HG03575 (cell line): ENCODE measurements around the gene CCR6.
"Not testable (repeated sequence)": the region's sequence is repeated elsewhere in the genome, so short reads cannot be mapped to it uniquely, and the experiment has no call there.

Source experiments
- ATAC-seq: cut with Tn5 transposase; IDR thresholded peaks from one replicate; pipeline ENCODE4 v1.9.1; 2021; ENCODE audit not compliant: unreplicated experiment, insufficient number of reproducible peaks, low FRiP score; ENCODE audit errors: extremely low read depth

CCR6 gene

GRCh38 chr6:167122827-167123657 lies at the start of gene CCR6:
TSS of gene CCR6 (plus strand) at chr6:167123096. CDS start at chr6:167136135, 13,039 bp downstream.
- no peak for ATAC-seq

GRCh38 chr6:167073679-167074274 lies 49.1 kb upstream of the CCR6 start:
- no peak for ATAC-seq

- ATAC-seq: no peak
Measured at GRCh38 chr6:167077241-167077932, 45.5 kb upstream of the CCR6 start.

GRCh38 chr6:167078745-167079144 lies 44.2 kb upstream of the CCR6 start:
- no peak for ATAC-seq

- ATAC-seq: peak; percentile 96
Measured at GRCh38 chr6:167079853-167080297, 43.0 kb upstream of the CCR6 start.

- no peak for ATAC-seq
Measured at GRCh38 chr6:167087857-167088354, 35.0 kb upstream of the CCR6 start.

GRCh38 chr6:167088741-167089140 lies 34.2 kb upstream of the CCR6 start:
- not testable (repeated sequence) for ATAC-seq

- no peak for ATAC-seq
Measured at GRCh38 chr6:167089243-167090142, 33.4 kb upstream of the CCR6 start.

- no peak for ATAC-seq
Measured at GRCh38 chr6:167090171-167090570, 32.7 kb upstream of the CCR6 start.

- ATAC-seq: no peak
Measured at GRCh38 chr6:167091026-167091804, 31.7 kb upstream of the CCR6 start.

GRCh38 chr6:167091805-167092107 lies 31.1 kb upstream of the CCR6 start:
- no peak for ATAC-seq

GRCh38 chr6:167092672-167093339 lies 30.1 kb upstream of the CCR6 start:
- ATAC-seq: no peak

- no peak for ATAC-seq
Measured at GRCh38 chr6:167093406-167093921, 29.4 kb upstream of the CCR6 start.

- ATAC-seq: no peak
Measured at GRCh38 chr6:167093922-167094432, 28.9 kb upstream of the CCR6 start.

- no peak for ATAC-seq
Measured at GRCh38 chr6:167094436-167094819, 28.5 kb upstream of the CCR6 start.

- peak; percentile 27 for ATAC-seq
Measured at GRCh38 chr6:167094820-167095637, 27.9 kb upstream of the CCR6 start.

GRCh38 chr6:167095888-167096287 lies 27.0 kb upstream of the CCR6 start:
- no peak for ATAC-seq
